Neural progenitor cell (in vitro differentiated cells): ENCODE data around the gene CDK16. TPM values are rescaled to one million over a fixed set of nuclear protein-coding genes. Genes with fewer than 3 reads are reported as not detected.
A peak's percentile ranks its signal among the peaks of the same experiment; 100 is the strongest.

Experiments
- DNase-seq: peaks from one replicate; pipeline ENCODE4 v3.0.0-alpha.2; 2016; ENCODE audit warnings: low spot score
- H2AFZ ChIP-seq: fragments of 200-600 bp; sonication (generic); replicated peaks from 2 replicates; pipeline ENCODE4 v1.6.1; 2016; ENCODE audit warnings: antibody characterized with exemption
- H3F3A ChIP-seq: fragments of 200-600 bp; sonication (generic); 2 replicates; pipeline ENCODE4 v1.6.1; 2016; ENCODE audit warnings: antibody characterized with exemption, low read depth
- H3K27ac ChIP-seq: fragments of 200-600 bp; sonication (generic); 2 replicates; pipeline ENCODE4 v1.5.1; 2016; ENCODE audit warnings: mild to moderate bottlenecking
- H3K27me3 ChIP-seq: fragments of 200-600 bp; sonication (generic); 2 replicates; pipeline ENCODE4 v1.6.1; 2016; ENCODE audit warnings: mild to moderate bottlenecking, moderate library complexity
- H3K36me3 ChIP-seq: fragments of 200-600 bp; sonication (generic); 2 replicates; pipeline ENCODE4 v1.5.1; 2016
- H3K4me1 ChIP-seq: fragments of 200-600 bp; sonication (generic); 2 replicates; pipeline ENCODE4 v1.6.1; 2016; ENCODE audit warnings: mixed run types
- H3K4me2 ChIP-seq: fragments of 200-600 bp; sonication (generic); 2 replicates; pipeline ENCODE4 v1.6.1; 2016
- H3K4me3 ChIP-seq: fragments of 200-600 bp; sonication (generic); 2 replicates; pipeline ENCODE4 v1.5.1; 2016
- H3K79me2 ChIP-seq: fragments of 200-600 bp; sonication (generic); 2 replicates; pipeline ENCODE4 v1.6.1; 2016; ENCODE audit warnings: low read depth
- H3K9ac ChIP-seq: fragments of 200-600 bp; sonication (generic); 2 replicates; pipeline ENCODE4 v1.6.1; 2016
- H3K9me3 ChIP-seq: fragments of 200-600 bp; sonication (generic); 2 replicates; pipeline ENCODE4 v1.5.1; 2016; ENCODE audit warnings: low read depth
- H4K20me1 ChIP-seq: fragments of 200-600 bp; sonication (generic); 2 replicates; pipeline ENCODE4 v1.6.1; 2016; ENCODE audit warnings: low read depth
- H3K27ac Mint-ChIP-seq: 3 replicates; pipeline ENCODE4 v1.8.0; 2021; ENCODE audit warnings: mixed read lengths
- H3K27me3 Mint-ChIP-seq: 2 replicates; pipeline ENCODE4 v1.8.0; 2022; ENCODE audit warnings: low read depth, mild to moderate bottlenecking, inconsistent platforms, moderate library complexity, mixed read lengths; ENCODE audit not compliant: insufficient read depth
- H3K36me3 Mint-ChIP-seq: 3 replicates; pipeline ENCODE4 v1.8.0; 2021; ENCODE audit warnings: mixed read lengths
- H3K4me1 Mint-ChIP-seq: 3 replicates; pipeline ENCODE4 v1.8.0; 2021; ENCODE audit warnings: mixed read lengths
- H3K4me3 Mint-ChIP-seq: 3 replicates; pipeline ENCODE4 v1.8.0; 2021; ENCODE audit warnings: mild to moderate bottlenecking, moderate library complexity, mixed read lengths
- H3K9me3 Mint-ChIP-seq: 3 replicates; pipeline ENCODE4 v1.8.0; 2020; ENCODE audit warnings: mixed read lengths
- CTCF ChIP-seq: fragments of 200-600 bp; sonication (generic); IDR thresholded peaks from 2 replicates; pipeline ENCODE4 v1.5.1; 2017; ENCODE audit warnings: antibody characterized with exemption, mild to moderate bottlenecking
- EZH2 ChIP-seq: fragments of 200-600 bp; sonication (generic); IDR thresholded peaks from 2 replicates; pipeline ENCODE4 v1.6.1; 2017; ENCODE audit warnings: antibody characterized with exemption, mild to moderate bottlenecking, moderate library complexity
- EZH2phosphoT487 ChIP-seq: fragments of 200-600 bp; sonication (generic); IDR thresholded peaks from 2 replicates; pipeline ENCODE4 v1.6.1; 2017; ENCODE audit warnings: antibody characterized with exemption
- total RNA-seq: library from RNA; depleted of rRNA; stranded (reverse); fragments of >200 nt; gene quantifications from 2 replicates; pipeline ENCODE4 v1.2.3, GENCODE V29; 2015; ENCODE audit warnings: low replicate concordance

The CDK16 gene
- total RNA-seq, 1 donor from 2014 or later: 166 TPM

- Histone ChIP-seq H3F3A (no peaks in the 10 kb centered on the region), H3K9ac (no peak overlapping the region), H3K27ac (no peak overlapping the region), H3K79me2 (peaks cover 43% of the 10 kb centered on the region), H2AFZ (no peak overlapping the region), H3K36me3 (no peaks in the 10 kb centered on the region), H4K20me1 (peaks cover 10% of the 10 kb centered on the region), H3K9me3 (no peaks in the 10 kb centered on the region), H3K27me3 (no peaks in the 10 kb centered on the region), H3K4me2 (no peak overlapping the region), H3K4me3 (no peak overlapping the region), H3K4me1 (peaks cover 8% of the 10 kb centered on the region)
- Mint-ChIP-seq H3K4me3 (peak overlapping the region; percentile 9), H3K27me3 (peaks cover 2% of the 10 kb centered on the region), H3K36me3 (peaks cover 45% of the 10 kb centered on the region), H3K9me3 (no peaks in the 10 kb centered on the region), H3K27ac (no peak overlapping the region), H3K4me1 (peaks cover 20% of the 10 kb centered on the region)
- DNase-seq: no peak
- TF ChIP-seq EZH2: no peak
- TF ChIP-seq EZH2phosphoT487: no peak
- no peak for TF ChIP-seq CTCF
Observed at GRCh38 chrX:47240619-47241018, 22.1 kb downstream of the CDK16 start.

GRCh38 chrX:47241201-47242011, 22.9 kb downstream of the CDK16 start:
- H3K27me3 Mint-ChIP-seq: peaks cover 2% of the 10 kb centered on the region
- Histone ChIP-seq H3K27me3 (no peaks in the 10 kb centered on the region), H3K4me2 (no peak overlapping the region), H3K4me3 (no peak overlapping the region), H3F3A (peaks cover 4% of the 10 kb centered on the region), H3K9me3 (no peaks in the 10 kb centered on the region), H2AFZ (no peak overlapping the region), H3K4me1 (peaks cover 7% of the 10 kb centered on the region), H3K9ac (no peak overlapping the region), H3K27ac (no peak overlapping the region), H3K79me2 (peaks cover 35% of the 10 kb centered on the region), H3K36me3 (no peaks in the 10 kb centered on the region), H4K20me1 (peaks cover 10% of the 10 kb centered on the region)
- peak overlapping the region; percentile 16 for H3K4me3 Mint-ChIP-seq
- H3K36me3 Mint-ChIP-seq: peaks cover 53% of the 10 kb centered on the region
- peak overlapping the region; percentile 14 for H3K27ac Mint-ChIP-seq
- TF ChIP-seq EZH2 (no peak), EZH2phosphoT487 (no peak), CTCF (no peak)
- H3K9me3 Mint-ChIP-seq: no peaks in the 10 kb centered on the region
- peaks cover 13% of the 10 kb centered on the region for H3K4me1 Mint-ChIP-seq
- no peak for DNase-seq

GRCh38 chrX:47242321-47242720, 23.8 kb downstream of the CDK16 start:
- Histone ChIP-seq H3F3A (peaks cover 10% of the 10 kb centered on the region), H3K4me2 (no peak overlapping the region), H4K20me1 (peaks cover 5% of the 10 kb centered on the region), H3K4me1 (no peaks in the 10 kb centered on the region), H3K79me2 (peaks cover 26% of the 10 kb centered on the region), H3K36me3 (no peaks in the 10 kb centered on the region), H3K9ac (no peak overlapping the region), H2AFZ (no peak overlapping the region), H3K27me3 (no peaks in the 10 kb centered on the region), H3K9me3 (no peaks in the 10 kb centered on the region), H3K27ac (no peak overlapping the region), H3K4me3 (no peak overlapping the region)
- Mint-ChIP-seq H3K36me3 (peaks cover 54% of the 10 kb centered on the region), H3K4me3 (no peak overlapping the region), H3K4me1 (peaks cover 4% of the 10 kb centered on the region), H3K27ac (no peak overlapping the region), H3K27me3 (peaks cover 2% of the 10 kb centered on the region), H3K9me3 (no peaks in the 10 kb centered on the region)
- TF ChIP-seq EZH2: no peak
- no peak for TF ChIP-seq CTCF
- TF ChIP-seq EZH2phosphoT487: no peak
- DNase-seq: no peak
